ENCODE measurements around the gene MRE11. TPM values are rescaled to one million over a fixed set of nuclear protein-coding genes. Genes with fewer than 3 reads are reported as not detected.
"Not testable (repeated sequence)": the region's sequence is repeated elsewhere in the genome, so short reads cannot be mapped to it uniquely, and the experiment has no call there.

The MRE11 gene
- total and polyA plus RNA-seq, 7 donors = 1.9 to 9.0 (median 7.9) TPM

DNA sequence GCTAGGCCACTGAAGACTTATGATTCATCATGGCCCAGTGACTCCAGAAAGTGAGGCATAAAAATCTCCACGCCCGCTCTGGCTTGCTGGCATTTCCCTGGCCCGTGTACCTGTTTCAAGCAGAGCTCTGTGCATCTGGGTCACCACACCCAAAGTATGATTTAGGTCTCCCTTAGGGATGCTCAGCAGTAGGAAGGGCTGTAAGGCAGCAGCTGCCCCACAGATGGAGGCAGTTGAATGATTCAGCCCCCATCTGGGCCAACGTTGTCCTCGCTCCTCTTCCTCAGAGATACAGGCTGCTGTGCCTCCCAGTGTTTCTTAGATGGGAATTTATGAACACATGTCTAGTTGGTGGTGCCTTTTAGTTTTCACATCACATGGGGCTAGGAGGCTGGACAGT, 114.0 kb downstream of the MRE11 start:
- TF ChIP-seq, protein P1, sequence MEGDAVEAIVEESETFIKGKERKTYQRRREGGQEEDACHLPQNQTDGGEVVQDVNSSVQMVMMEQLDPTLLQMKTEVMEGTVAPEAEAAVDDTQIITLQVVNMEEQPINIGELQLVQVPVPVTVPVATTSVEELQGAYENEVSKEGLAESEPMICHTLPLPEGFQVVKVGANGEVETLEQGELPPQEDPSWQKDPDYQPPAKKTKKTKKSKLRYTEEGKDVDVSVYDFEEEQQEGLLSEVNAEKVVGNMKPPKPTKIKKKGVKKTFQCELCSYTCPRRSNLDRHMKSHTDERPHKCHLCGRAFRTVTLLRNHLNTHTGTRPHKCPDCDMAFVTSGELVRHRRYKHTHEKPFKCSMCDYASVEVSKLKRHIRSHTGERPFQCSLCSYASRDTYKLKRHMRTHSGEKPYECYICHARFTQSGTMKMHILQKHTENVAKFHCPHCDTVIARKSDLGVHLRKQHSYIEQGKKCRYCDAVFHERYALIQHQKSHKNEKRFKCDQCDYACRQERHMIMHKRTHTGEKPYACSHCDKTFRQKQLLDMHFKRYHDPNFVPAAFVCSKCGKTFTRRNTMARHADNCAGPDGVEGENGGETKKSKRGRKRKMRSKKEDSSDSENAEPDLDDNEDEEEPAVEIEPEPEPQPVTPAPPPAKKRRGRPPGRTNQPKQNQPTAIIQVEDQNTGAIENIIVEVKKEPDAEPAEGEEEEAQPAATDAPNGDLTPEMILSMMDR (IDR thresholded peaks at IDR 0.05) = no peak
- H3K4me3 ChIP-seq = no peak overlapping the region
- 73 to 80% (median 78%) methylated on average over 5 of the region's 5 CpGs for WGBS, 3 donors
- no peaks in the 10 kb centered on the region for H3K4me1 ChIP-seq
- H3K36me3 ChIP-seq (ENCODE audit: insufficient read depth in 1 of 2, low read depth in 1 of 2) = no peaks in the 10 kb centered on the region
- DNase-seq (no peak), ATAC-seq (no peak)
- H3K27ac ChIP-seq = no peak overlapping the region
- no peaks in the 10 kb centered on the region for H3K27me3 ChIP-seq (ENCODE audit: insufficient read depth in 3 of 3, low read length in 2 of 3)
- no peaks in the 10 kb centered on the region for H3K9me3 ChIP-seq
- intact Hi-C loops (cut with DNase I) = no loop called here

DNA sequence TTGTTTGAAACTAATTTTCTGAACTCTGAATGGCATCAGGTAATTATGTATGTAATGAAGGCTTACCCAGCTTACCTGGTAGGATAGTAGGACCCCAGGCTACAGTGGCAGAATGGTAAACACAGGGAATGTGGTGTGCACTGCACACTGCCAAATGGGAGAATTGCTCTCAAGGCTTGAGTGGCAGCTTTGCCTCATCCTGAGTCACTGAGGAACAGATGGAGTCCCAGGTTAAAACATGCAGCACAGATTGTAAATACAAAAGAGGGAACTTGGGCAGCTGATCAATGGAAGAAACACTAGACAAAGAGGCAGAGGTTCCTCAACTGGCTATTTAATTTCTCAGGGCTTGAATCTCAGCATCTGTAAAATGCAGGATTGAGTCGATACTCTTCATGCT, 116.8 kb downstream of the MRE11 start:
- 65 to 76% (median 70%) methylated on average over 1 of the region's 1 CpG for WGBS, 3 donors

DNA sequence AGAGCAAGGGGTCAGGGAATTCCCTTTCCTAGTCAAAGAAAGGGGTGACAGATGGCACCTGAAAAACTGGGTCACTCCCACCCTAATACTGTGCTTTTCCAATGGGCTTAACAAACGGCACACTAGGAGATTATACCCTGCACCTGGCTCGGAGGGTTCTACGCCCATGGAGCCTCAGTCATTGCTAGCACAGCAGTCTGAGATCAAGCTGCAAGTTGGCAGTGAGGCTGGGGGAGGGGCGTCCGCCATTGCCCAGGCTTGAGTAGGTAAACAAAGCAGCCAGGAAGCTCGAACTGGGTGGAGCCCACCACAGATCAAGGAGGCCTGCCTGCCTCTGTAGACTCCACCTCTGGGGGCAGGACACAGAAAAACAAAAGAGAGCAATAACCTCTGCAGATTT, 123.1 kb downstream of the MRE11 start:
- DNase-seq; H3K27ac ChIP-seq; H3K9me3 ChIP-seq; ATAC-seq; H3K4me1 ChIP-seq; intact Hi-C loops (cut with DNase I); H3K36me3 ChIP-seq (ENCODE audit: insufficient read depth in 1 of 2, low read depth in 1 of 2); H3K4me3 ChIP-seq; H3K27me3 ChIP-seq (ENCODE audit: insufficient read depth in 3 of 3, low read length in 2 of 3): not testable (repeated sequence)
- 78 to 80% (median 79%) methylated on average over 6 of the region's 6 CpGs for WGBS, 3 donors

More for the DNA sequence above, 116.8 kb downstream of the MRE11 start:
- H3K4me3 ChIP-seq = no peak overlapping the region
- no peaks in the 10 kb centered on the region for H3K27me3 ChIP-seq (ENCODE audit: insufficient read depth in 3 of 3, low read length in 2 of 3)
- TF ChIP-seq, protein P1 (IDR thresholded peaks at IDR 0.05) = no peak
- peaks cover 3% of the 10 kb centered on the region for H3K9me3 ChIP-seq
- no peaks in the 10 kb centered on the region for H3K4me1 ChIP-seq
- no peak overlapping the region for H3K27ac ChIP-seq
- H3K36me3 ChIP-seq (ENCODE audit: insufficient read depth in 1 of 2, low read depth in 1 of 2) = no peaks in the 10 kb centered on the region
- no peak for DNase-seq
- no peak for ATAC-seq
- intact Hi-C loops (cut with DNase I) = no loop called here

Other genes with a start within 250 kb of the MRE11 start
- not detected for gene IZUMO1R, start 189.3 kb downstream of the MRE11 start, total RNA-seq
- not detected for gene IZUMO1R, start 189.3 kb downstream of the MRE11 start, polyA plus RNA-seq
- under 1 TPM in 3 of 4 donors, not detected in 1; 0.06 to 0.40 (median 0.11) TPM for gene GPR83, start 92.4 kb downstream of the MRE11 start, total RNA-seq
- gene GPR83, start 92.4 kb downstream of the MRE11 start, polyA plus RNA-seq = under 1 TPM; 0.05 to 0.25 (median 0.13) TPM
- gene ANKRD49, start 140 bp upstream of the MRE11 start, total RNA-seq = 10 to 100 TPM in 1 of 4 donors, 1 to 10 TPM in 3; 5.4 to 13.7 (median 5.7) TPM
- gene ANKRD49, start 140 bp upstream of the MRE11 start, polyA plus RNA-seq = 10 to 100 TPM in 2 of 3 donors, 1 to 10 TPM in 1; 9.7 to 37.9 (median 12.3) TPM
- gene C11orf97, start 18.6 kb upstream of the MRE11 start, total RNA-seq = not detected
- under 1 TPM in 1 of 3 donors, not detected in 2; 0.06 TPM for gene C11orf97, start 18.6 kb upstream of the MRE11 start, polyA plus RNA-seq
- gene FUT4, start 50.1 kb upstream of the MRE11 start, total RNA-seq = 1 to 10 TPM; 1.1 to 2.2 (median 1.4) TPM
- gene FUT4, start 50.1 kb upstream of the MRE11 start, polyA plus RNA-seq = 1 to 10 TPM in 2 of 3 donors, under 1 TPM in 1; 0.37 to 1.9 (median 1.1) TPM
- 1 to 10 TPM in 2 of 4 donors, under 1 TPM in 2; 0.47 to 1.7 (median 0.95) TPM for gene PIWIL4, start 73.5 kb upstream of the MRE11 start, total RNA-seq
- gene PIWIL4, start 73.5 kb upstream of the MRE11 start, polyA plus RNA-seq = under 1 TPM; 0.30 to 0.65 (median 0.47) TPM

Data from psoas muscle (tissue), 8 donors.